ENCODE measurements around the gene KRT9. TPM values are rescaled to one million over a fixed set of nuclear protein-coding genes. Genes with fewer than 3 reads are reported as not detected.

Gene KRT9
- total RNA-seq, 1 donor from 2014 or later, result not detected

Small RNA genes within 50 kb of the gene (microRNA-seq; reads per million reads assigned to microRNA genes)
- not detected for gene MIR6510

Other genes starting within 250 kb of the KRT9 start
- gene KRT33A, start 221.2 kb downstream of the KRT9 start, total RNA-seq, result not detected in 2 replicates
- 0.08 TPM in 1 of 2 replicates, not detected in the other for gene KRT33B, start 202.2 kb downstream of the KRT9 start, total RNA-seq
- 0.16 TPM in 1 of 2 replicates, not detected in the other for gene KRT34, start 189.8 kb downstream of the KRT9 start, total RNA-seq
- gene KRT31, start 174.5 kb downstream of the KRT9 start, total RNA-seq, result 0.52 and 0.86 TPM in 2 replicates
- gene KRT37, start 147.5 kb downstream of the KRT9 start, total RNA-seq, result not detected in 2 replicates
- not detected in 2 replicates for gene KRT38, start 131.1 kb downstream of the KRT9 start, total RNA-seq
- not detected in 2 replicates for gene KRT32, start 104.7 kb downstream of the KRT9 start, total RNA-seq
- gene KRT35, start 90.9 kb downstream of the KRT9 start, total RNA-seq, result not detected in 2 replicates
- gene KRT36, start 82.1 kb downstream of the KRT9 start, total RNA-seq, result not detected in 2 replicates
- gene KRT13, start 66.4 kb downstream of the KRT9 start, total RNA-seq, result not detected in 2 replicates
- gene KRT15, start 53.2 kb downstream of the KRT9 start, total RNA-seq, result not detected in 2 replicates
- not detected in 2 replicates for gene KRT19, start 43.8 kb downstream of the KRT9 start, total RNA-seq
- not detected in 2 replicates for gene KRT14, start 14.8 kb upstream of the KRT9 start, total RNA-seq
- gene KRT16, start 40.7 kb upstream of the KRT9 start, total RNA-seq, result not detected in 2 replicates
- 0.32 and 2.4 TPM in 2 replicates for gene KRT17, start 52.5 kb upstream of the KRT9 start, total RNA-seq
- 78.1 and 112 TPM in 2 replicates for gene EIF1, start 116.8 kb upstream of the KRT9 start, total RNA-seq
- gene GAST, start 140.3 kb upstream of the KRT9 start, total RNA-seq, result not detected in 2 replicates
- 0.16 TPM in 1 of 2 replicates, not detected in the other for gene HAP1, start 162.6 kb upstream of the KRT9 start, total RNA-seq
- 0.51 and 0.78 TPM in 2 replicates for gene JUP, start 214.7 kb upstream of the KRT9 start, total RNA-seq
- 98.8 and 115 TPM in 2 replicates for gene P3H4, start 239.9 kb upstream of the KRT9 start, total RNA-seq
- 164 and 174 TPM in 2 replicates for gene FKBP10, start 240.9 kb upstream of the KRT9 start, total RNA-seq

Measured in myocyte (in vitro differentiated cells).